ENCODE results near the gene DRD2. TPM values are rescaled to one million over a fixed set of nuclear protein-coding genes. Genes with fewer than 3 reads are reported as not detected.

Gene DRD2
- total RNA-seq, 1 donor from 2014 or later = not detected

DNA sequence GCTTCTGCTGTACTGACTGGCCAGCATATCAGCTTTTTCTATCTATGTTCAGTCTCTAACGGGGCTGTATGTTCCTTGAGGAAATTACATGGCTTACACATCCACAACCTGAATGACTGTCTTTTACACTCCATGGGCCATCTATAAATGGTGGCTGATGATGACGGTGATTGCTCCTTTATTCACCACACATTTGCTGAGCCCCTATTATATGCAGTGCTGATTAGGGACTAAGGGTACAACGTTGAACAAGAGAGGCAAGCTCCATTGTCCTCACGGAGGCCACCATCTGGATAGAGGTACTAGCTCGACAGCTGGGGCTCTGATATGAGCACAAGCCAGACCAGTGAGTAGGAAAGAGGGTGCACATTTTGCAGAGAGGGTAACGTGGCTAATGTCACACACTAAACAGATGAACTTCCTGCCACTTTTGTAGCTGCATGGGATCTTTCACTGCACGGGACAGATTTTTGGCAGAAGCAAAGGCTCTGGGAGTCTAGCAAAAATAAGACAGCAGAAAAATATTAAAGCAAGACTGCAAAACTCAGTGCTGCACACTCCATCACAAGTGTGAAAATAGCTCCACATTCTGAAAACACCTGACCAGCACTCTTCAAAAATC is 30.6 kb downstream of the DRD2 start:
- DNase-seq = no peak

DNA sequence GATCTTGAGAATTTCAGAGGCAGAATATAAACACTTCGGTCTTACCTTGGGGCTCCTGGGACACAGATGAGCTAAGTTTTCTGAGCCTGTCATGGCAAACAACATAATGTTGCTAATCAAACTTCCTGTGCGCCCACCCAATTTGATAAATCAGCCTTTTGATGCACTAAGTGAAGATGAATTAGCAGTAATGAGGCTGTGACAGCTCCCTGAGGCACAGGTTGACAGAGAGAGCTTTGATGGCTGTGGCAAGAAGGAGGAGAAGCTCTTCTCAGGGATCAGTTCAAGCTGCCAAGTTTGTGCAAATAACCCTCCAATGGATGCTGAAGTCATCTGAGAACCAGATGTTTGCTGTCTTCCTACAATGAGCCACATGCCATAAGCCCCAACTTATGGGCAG is 34.4 kb downstream of the DRD2 start:
- no peak for DNase-seq

DNA sequence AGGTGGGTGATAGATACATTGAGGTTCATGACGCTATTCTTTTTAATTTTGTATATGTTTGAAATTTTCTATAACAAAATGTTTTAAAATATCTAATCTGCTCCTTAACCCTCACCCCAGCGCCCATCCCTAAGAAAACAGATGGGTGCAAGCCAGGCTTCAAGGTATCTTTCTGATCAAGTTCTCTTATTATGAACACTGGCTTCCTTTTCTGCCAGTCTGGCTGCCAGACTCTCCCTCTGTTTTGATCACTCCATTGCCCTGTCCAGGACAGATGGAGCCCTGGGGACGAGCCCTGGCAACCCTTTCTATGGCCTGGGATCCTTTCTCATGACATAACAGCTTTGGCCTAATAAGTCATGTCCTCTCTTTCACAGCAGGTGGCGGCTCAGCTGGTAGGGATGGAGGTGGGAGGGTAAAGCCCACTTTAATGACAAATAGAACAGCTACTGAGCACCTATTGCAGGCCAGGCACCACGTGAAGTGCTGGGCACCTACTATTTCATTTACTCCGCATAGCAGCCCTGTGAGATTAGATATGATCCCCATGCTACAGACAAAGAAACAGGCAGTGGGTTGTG is 38.4 kb downstream of the DRD2 start:
- no peak for DNase-seq

DNA sequence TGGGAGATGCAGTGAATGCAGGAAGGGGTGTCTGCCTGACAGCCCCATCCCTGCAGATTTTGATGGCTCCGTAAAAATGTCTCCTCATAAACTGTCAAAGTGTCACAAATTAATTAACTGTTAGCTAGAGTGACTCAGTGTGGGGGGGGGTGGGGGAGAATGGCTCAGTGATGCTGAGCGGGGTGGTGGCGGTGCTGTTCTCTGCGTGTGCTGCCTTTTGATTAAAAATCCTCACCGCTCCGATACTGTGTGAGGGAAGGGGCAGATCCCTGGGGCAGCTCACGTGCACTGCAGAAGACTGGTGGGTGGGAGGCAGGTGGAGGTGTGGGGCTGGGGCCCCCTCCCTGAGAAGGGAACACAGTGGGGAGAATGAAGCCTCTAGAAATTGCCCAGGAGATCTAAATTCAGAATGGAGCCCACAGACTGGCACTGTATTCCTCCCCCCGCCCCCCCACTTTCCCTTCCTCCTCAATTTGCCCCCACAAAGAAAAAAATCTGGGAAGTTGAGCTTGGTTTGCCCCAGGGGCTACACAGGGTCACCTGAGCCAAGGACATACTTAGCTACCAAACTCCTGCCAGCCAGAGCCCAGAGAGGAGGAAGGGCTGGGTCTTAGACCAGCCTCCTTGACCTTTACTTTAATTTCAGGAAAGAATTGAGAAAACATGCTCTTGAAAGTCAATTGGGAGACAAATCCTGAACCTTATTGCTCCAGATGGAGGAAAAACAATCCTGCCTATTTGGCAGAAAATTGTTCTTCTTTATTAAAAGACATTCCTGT is 39.8 kb downstream of the DRD2 start:
- no peak for DNase-seq

DNA sequence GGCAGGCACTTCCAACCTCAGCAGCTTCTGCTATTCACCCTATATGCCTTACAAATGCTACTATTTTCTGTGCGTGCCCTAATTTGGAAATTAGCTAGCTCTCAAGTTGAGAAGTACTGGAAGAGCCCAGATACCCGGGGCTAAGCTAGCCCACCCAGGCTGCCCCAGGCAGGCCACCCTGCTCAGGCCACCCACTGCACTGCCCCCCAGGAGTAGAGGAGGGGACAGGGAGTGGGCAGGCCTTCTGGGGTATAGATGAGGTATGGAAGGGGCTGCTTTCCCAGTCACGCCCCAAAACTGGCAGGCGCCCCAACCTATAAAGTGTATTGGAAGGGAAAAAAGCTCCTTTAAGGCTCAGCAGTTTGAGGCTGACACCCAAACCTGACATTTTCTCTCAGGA is 43.5 kb downstream of the DRD2 start:
- DNase-seq = no peak

DNA sequence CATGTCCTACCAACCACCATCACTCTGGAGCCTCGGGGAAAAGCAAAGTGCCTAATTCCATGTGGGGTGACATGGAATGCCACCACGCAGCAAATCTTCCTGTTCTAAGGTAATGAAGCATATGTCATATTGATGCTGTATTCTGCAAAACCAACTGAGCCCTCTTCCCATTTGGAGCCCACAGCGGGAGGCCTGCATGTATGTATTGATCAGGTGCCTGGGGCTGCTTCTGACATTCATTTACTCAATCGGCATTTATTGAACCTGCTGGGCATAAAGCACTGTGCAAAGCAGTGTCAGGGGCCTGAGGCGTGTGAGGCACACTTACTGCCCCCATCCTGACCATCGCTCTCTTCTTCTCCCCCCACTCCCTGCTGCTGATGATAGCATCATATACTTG is 48.5 kb downstream of the DRD2 start:
- DNase-seq = no peak

DNA sequence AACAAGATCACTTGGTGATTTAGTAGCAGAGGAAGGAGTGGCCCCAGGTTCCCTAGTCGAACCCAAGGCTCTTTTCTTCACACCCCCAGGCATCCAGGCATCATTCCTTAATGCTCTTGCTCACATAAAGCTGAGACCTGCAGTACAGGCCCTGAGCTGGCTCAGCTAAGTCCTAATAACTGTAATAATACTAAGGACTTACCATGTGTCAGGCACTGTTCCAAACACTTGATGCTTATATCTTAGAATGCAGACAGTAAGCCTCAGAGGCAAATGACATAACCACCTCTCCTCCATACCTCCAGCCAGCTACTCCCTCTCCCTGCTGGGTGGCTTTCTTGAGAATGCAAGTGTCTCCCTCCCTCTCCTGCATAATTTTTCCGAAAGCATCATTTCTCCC is 54.4 kb downstream of the DRD2 start:
- no peak for DNase-seq

DNA sequence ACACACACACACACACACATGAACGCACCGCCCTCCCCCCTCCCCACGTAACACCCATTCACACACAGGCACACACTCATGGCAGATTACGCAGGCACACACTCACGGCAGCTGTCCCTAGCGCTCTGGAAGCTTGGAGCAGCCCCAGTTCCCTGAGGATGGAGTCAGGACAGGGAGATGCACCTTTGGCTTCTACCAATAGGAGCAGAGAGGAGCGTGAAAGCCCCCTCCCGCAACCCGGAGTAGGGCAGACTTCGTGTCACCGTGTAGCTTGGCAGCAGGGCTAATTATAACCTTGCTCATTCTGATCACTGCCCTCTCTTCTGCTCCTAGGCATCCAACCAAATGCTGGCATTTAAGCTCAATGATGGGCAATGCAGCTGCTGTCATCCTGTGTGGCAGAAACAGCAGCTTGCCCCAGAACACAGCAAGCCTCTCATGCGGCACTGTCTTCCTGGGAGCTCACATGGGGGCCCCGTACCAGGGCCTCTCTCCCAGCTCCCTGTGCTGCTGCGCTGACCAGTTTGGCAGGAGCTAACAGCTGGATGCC is 55.7 kb downstream of the DRD2 start:
- no peak for DNase-seq

DNA sequence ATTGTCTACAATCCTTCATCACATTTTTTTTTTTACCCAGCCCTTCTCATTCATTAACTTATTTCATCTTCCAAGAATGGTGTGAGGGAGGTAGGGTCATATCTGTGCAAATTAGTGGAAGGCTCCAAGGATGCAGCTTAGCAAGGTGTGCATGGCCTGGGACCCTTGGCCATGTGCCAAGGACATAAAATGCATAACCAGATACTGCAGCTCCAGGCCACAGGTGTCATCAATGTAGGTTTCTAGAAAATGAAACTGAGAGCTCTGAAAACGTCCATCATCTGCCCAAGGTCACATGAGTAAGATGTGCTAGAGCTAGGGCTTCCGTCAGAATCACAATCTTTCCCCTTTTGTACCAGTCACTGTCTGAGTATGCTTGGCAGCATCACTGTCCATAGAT is 57.8 kb downstream of the DRD2 start:
- no peak for DNase-seq

DNA sequence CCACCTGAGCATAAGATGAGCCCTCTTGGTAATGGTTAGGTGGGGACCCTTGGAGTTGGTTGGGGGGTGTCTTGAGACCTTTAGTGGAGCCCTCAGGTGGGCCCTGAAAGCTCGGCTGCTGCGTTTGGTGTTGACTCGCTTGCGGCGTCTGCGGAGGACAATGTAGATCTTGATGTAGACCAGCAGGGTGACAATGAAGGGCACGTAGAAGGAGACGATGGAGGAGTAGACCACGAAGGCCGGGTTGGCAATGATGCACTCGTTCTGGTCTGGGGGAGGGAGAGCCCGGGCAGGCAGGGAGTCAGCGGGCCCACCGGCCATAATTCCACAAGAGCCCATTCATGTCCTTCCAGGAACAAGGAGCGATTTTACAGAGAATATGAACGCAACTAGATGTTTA is 59.9 kb downstream of the DRD2 start:
- DNase-seq = no peak

DNA sequence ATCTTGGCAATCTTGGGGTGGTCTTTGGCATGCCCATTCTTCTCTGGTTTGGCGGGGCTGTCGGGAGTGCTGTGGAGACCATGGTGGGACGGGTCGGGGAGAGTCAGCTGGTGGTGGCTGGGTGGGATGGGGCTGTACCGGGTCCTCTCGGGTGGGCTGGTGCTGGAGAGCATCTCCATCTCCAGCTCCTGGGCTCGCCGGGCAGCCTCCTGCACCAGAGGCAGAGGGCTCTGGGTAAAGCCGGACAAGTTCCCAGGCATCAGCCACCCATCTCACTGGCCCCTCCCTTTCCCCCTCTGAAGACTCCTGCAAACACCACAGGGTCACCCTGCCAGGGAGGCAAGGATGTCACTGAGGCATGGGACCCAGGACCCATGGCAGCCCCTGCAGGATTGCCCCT is 62.5 kb downstream of the DRD2 start:
- DNase-seq = no peak

DNA sequence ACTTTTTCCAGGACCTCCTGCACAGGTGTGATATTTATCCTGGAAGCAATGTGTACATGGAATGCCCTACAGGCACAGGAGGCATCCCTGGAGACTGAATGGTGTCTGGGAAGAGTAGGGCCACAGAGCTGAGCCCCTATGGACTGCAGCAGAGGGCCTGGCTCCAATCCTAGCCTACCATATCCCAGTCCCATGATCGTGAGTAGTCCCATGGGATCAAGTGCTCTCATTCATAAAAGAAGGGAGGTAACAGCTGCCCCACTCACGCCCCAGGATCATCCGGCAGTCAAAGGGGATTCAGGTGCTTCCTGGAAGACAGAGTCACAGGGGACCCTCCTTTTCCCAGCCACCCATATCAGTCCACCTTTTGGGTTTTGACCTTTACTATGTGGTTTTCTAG is 63.7 kb downstream of the DRD2 start:
- no peak for DNase-seq

DNA sequence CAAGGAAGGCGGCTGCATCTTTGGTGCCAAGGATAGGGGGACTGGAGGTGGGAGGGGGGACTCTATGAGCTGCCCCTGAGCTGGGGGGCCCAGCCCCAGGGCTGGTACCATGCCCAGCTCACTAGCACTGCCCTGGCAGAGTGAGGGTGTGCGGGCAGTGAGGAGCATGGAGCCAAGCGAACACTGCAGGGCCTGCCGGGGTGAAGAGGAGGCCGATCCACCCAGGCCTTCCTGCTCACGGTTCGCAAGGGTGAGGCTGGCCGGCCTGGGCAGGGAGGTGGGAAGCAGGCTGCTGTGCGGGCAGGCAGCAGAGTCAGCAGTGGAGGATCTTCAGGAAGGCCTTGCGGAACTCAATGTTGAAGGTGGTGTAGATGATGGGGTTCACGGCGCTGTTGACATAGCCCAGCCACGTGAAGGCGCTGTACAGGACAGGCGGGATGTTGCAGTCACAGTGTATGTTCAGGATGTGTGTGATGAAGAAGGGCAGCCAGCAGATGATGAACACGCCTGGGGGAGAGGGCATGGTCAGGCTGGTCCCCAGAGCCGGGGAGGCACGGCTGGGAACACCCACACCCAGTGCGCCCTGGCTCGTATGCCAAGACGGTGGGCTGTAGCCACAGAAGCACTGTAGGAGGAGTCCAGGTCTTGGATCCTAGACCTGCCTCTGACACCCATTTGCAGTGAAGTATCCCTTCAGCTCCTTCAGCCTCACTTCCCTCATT is 64.6 kb downstream of the DRD2 start:
- DNase-seq = no peak

DNA sequence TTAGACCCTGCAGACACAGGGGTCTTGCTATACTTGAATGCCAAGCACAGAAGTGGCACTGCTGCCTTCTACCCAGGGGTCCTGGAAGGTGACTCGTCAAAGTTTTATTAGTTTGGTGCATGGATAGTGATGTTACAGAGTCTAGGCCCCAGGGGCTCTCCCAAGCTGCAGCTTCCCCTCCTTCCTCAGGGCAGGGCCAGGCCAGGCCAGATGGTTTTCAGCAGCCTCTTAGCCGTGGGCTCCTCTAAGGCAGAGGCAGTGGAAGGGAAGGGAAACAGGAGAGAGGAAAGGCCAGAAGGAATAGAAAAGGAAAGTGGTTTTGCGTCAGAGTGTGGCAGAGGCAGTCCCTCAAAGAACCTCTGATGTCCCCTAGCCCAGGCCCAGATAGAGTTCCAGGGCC is 65.7 kb downstream of the DRD2 start:
- DNase-seq = no peak

DNA sequence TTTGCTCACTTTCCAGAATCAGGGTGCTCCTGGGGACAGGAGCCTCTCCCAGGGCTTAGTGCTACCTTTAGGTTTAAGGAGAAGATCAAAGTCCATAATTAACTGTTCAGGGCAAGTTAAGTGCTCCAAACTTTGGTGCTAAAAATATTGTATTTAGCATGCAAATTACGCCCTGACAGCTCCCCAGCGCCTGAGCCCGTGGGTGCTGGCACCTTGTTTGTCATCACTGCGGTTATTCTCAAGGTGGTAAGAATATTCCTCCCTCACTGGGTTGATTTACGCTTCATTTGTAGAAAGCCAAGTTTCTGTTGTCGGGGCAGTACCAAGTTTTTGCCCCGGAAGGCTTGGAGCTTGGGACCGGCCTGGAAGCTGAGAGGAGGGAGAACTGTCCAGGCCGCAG is 66.3 kb downstream of the DRD2 start:
- DNase-seq = no peak

DNA sequence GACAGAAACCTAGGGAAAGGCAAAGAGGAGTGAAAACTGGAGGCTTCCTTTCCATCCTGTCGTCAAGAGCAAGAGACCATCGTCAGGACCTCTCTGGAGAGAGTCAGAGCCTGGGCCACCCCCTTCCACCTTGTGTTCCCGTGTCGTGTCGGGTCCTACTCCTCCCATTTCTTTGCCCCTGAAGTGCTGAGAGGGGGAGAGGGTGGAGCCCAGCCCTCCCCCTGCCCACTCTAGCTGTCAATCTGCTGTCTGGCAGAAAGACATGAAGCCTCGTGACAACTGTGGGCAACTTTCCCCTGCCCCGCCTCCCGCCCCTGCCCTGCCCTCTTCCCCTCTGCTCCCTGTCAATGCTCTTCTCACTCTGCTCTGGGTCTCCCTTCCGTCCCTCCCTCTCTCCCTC is 67.0 kb downstream of the DRD2 start:
- no peak for DNase-seq

DNA sequence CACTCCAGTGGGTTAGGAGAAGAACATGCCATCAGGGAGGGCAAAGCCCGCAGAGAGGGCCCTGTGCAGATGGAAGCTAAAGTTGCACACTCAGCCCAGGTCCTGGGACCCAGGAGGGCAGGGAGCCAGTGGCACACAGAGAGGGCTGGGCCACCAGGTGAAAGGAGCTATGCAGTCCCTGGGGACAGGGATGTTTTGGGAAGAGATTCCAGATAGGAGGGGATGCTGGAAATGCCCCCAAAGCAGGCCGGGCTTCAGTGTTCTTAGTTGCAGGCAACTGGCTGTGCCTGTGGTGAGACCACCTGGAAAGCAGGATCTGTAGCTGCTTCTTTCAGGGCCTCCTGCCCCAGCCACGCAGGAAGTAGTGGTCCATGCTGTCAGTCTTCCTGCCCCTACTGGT is 68.0 kb downstream of the DRD2 start:
- no peak for DNase-seq

DNA sequence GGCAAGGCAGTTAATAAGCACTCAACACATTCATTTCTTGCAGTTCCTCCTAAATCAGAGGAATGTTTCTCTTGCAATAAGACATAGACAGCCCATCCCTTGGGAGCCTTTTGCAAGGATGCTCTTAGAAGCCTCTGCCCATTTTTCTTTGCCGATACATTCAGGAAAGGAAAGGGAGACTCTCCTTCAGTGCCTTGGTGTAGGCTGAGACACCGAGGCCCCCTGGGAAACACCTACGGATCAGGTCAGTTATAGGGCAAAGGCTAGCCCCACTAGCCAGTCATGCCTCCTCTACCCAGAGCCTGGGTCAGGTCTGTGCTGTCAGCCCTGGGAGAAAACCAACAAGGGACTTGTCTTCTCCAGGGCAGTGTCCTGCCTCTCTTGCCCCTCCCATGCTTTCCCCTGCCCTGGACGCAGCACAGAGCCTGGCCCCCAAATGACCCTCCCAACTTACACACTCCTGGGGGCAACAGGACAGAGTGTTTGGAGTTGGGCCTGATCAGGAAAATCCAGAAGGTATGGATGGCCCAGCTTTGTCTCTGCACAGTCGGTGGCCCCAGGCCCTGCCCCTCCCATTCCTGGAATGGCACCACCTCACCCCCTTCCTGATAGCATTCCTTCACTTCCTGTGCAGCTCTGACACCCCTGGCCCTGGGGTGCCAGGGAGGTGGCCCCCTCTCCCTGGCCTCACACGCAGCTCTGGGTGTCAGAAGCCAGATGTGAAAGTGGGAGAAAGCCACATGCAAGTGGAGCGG is 69.3 kb downstream of the DRD2 start:
- DNase-seq = no peak

DNA sequence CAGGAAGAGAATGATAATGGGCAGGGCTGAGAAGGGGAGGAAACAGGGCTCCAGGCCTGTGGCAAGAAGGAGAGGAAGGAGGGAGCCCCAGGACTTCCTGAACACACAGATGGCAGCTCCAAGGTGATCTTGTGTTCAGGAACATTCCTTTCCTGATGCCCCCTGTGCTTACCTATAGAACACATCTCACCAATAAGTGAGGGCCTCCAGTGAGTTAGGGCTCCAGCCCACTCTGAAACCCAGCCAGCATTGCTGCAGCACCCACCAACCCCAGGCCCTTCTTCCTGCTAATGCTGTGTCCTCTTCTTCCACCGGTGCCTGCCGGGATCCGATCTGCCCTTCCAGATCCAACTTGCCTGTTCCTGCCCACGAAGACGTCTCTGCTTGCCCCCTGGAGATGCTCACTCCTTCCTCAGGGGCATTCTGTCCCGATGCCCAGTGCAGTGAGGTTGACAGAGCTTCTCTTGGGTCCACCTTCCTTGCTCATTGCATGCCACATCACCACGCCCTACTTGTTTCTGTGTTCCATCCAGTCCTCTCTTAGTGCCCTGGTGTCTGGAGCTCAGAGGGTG is 70.3 kb downstream of the DRD2 start:
- DNase-seq = no peak

DNA sequence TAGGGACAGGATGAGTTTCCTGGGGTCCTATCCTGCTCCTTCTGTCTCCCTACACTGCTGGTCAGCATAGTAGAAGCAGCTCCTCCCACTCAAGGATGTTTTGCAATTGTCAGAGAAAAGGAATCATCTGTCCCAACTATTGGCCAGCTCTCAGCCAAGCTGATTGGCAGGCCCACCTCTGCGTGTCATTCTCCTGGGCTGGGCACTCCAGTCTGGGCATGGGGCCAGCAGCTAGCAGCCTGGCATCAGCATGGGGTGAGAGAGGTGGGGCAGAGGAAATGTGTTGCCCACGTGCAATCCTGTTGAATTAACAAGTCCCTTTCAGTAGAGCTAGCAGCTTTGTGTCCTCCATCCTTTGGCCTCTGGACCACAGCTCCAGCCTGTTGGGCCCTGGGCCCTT is 73.5 kb downstream of the DRD2 start:
- peak; percentile 33 for DNase-seq

DNA sequence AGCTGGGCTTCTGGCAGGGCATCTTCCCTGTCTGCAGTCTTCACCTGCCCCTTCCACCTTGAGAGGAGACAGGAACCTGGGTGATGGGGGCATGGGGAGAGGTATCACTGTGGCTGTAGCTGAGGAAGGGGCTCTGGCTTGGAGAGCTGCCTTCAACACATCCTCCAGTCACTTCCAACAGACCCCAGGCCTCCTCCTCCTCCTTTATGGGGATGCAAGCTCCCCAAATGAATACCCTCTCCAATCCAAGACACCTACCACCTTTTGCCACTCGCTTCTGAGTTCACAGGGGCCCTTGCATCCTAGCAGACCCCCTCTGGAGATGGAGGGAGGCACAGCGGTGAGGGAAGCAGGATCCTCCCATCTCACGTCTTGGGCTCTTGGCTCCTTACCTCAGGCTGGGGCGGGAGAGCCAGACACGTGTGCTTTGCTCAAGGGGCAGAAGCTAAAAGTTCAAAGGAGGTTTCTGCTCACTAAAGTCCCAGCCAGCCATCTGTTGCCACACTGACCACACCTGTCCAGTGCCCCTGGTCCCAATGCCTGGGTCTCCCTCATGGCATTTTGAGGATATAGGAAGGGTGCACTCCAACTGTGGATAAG is 74.5 kb downstream of the DRD2 start:
- no peak for DNase-seq

Measured in occipital lobe (tissue), 2 donors.